HCT116 (cell line): ENCODE data around the gene VPS26A.

Source experiments
- CEBPB ChIP-seq: IDR thresholded peaks from 2 replicates; pipeline ENCODE4 v1.6.1; 2012; ENCODE audit warnings: low read depth
- EGR1 ChIP-seq: IDR thresholded peaks from 2 replicates; pipeline ENCODE4 v1.6.1; 2012; ENCODE audit warnings: low read depth
- POLR2A ChIP-seq: IDR thresholded peaks from 2 replicates; pipeline ENCODE4 v1.7.0; 2011; ENCODE audit warnings: borderline replicate concordance; ENCODE audit not compliant: insufficient read depth, insufficient read length; ENCODE audit errors: extremely low read depth
- POLR2AphosphoS5 ChIP-seq: IDR thresholded peaks from 2 replicates; pipeline ENCODE4 v1.6.1; 2011; ENCODE audit warnings: mild to moderate bottlenecking, low read depth, low read length, moderate library complexity
- TCF7L2 ChIP-seq: IDR thresholded peaks from 2 replicates; pipeline ENCODE4 v1.7.0; 2011; ENCODE audit warnings: borderline replicate concordance, inconsistent platforms; ENCODE audit not compliant: insufficient read depth, insufficient read length; ENCODE audit errors: extremely low read depth
- ZNF274 ChIP-seq: fragments of 200-500 bp; sonication (Bioruptor generic); IDR thresholded peaks from 2 replicates; pipeline ENCODE4 v1.6.1; 2014; ENCODE audit warnings: mild to moderate bottlenecking, low read depth, low read length, inconsistent platforms
- TF ChIP-seq, protein P1 (sequence below), 3 experiments: fragments of 200-600 bp in 1 of 3; sonication (generic) in 1 of 3; IDR thresholded peaks in 2 of 3; conservative IDR thresholded peaks in 1 of 3; 2 replicates each; pipeline ENCODE4 v1.5.1; 2012 to 2017; ENCODE audit warnings: low read depth in 2 of 3, low read length in 2 of 3, antibody characterized with exemption in 1 of 3, borderline replicate concordance in 1 of 3, control low read depth in 1 of 3, mild to moderate bottlenecking in 1 of 3, mixed read lengths in 1 of 3, mixed run types in 1 of 3, moderate library complexity in 1 of 3; ENCODE audit not compliant: insufficient read depth in 1 of 3

DNA sequence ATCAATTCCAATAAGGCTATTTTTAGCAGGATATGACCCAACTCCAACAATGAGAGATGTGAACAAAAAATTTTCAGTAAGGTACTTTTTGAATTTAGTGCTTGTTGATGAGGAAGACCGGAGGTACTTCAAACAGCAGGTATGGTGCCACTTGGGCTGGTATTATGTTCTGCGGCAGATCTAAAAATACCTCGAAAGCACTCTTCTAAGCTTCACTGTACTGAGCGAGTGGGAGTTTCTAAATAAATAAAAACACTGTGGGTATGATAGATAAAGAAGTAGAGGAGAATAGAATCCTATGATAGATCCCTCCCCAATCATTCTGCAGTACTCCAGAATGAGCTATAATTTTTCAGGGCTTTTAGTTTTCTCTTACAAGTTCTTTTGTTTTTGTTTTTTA lies 44.5 kb downstream of the VPS26A start:
- TF ChIP-seq ZNF274 (no peak), TCF7L2 (no peak), POLR2AphosphoS5 (no peak), EGR1 (no peak), CEBPB (no peak), POLR2A (no peak)
- TF ChIP-seq, protein P1, sequence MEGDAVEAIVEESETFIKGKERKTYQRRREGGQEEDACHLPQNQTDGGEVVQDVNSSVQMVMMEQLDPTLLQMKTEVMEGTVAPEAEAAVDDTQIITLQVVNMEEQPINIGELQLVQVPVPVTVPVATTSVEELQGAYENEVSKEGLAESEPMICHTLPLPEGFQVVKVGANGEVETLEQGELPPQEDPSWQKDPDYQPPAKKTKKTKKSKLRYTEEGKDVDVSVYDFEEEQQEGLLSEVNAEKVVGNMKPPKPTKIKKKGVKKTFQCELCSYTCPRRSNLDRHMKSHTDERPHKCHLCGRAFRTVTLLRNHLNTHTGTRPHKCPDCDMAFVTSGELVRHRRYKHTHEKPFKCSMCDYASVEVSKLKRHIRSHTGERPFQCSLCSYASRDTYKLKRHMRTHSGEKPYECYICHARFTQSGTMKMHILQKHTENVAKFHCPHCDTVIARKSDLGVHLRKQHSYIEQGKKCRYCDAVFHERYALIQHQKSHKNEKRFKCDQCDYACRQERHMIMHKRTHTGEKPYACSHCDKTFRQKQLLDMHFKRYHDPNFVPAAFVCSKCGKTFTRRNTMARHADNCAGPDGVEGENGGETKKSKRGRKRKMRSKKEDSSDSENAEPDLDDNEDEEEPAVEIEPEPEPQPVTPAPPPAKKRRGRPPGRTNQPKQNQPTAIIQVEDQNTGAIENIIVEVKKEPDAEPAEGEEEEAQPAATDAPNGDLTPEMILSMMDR (IDR thresholded peaks at IDR 0.05 in 2 of 3, conservative IDR thresholded peaks at IDR 0.05 in 1 of 3; ENCODE audit: borderline replicate concordance in 1 of 3, insufficient read depth in 1 of 3, low read depth in 2 of 3, low read length in 2 of 3), result no peak
